Stomach (tissue), 4 donors: ENCODE measurements around the gene ANKRD11.

ENCODE experiments used
- CTCF ChIP-seq, 7 experiments: fragments of 450-650 bp in 4 of 7; fragments of 200-600 bp in 3 of 7; sonication (generic) in 3 of 7; IDR thresholded peaks; one replicate each; pipeline ENCODE4 v1.5.1; 2016 to 2019; ENCODE audit warnings: antibody characterized with exemption in 7 of 7, control low read depth in 2 of 7, mild to moderate bottlenecking in 1 of 7
- POLR2A ChIP-seq, 4 donors: fragments of 450-650 bp; IDR thresholded peaks; one replicate each; pipeline ENCODE4 v1.6.1; 2016; ENCODE audit warnings: antibody characterized with exemption in 4 of 4, control low read depth in 2 of 4, mild to moderate bottlenecking in 1 of 4, moderate library complexity in 1 of 4

- TF ChIP-seq CTCF (IDR thresholded peaks at IDR 0.05) (no peak), POLR2A (IDR thresholded peaks at IDR 0.05) (no peak)
Observed at GRCh38 chr16:89491974-89492687, 1.8 kb upstream of the ANKRD11 start.
